Measurements from ENCODE around the gene OR6C76.
"Not testable (repeated sequence)": the region's sequence is repeated elsewhere in the genome, so short reads cannot be mapped to it uniquely, and the experiment has no call there.

OR6C76 gene

GRCh38 chr12:55425954-55426353 is at the start of gene OR6C76:
Gene OR6C76 (plus strand): TSS chr12:55426254. CDS start chr12:55426254, 0 bp downstream.
- DNase-seq: no peak

- DNase-seq: no peak
Measured at GRCh38 chr12:55385891-55386290, 40.2 kb upstream of the OR6C76 start.

- DNase-seq: no peak
Measured at GRCh38 chr12:55392032-55392795, 33.8 kb upstream of the OR6C76 start.

- no peak for DNase-seq
Measured at GRCh38 chr12:55396326-55396725, 29.7 kb upstream of the OR6C76 start.

- no peak for DNase-seq
Measured at GRCh38 chr12:55400229-55400628, 25.8 kb upstream of the OR6C76 start, which contains the start of gene OR6C65. Gene OR6C65 (plus strand): TSS chr12:55400529. CDS start chr12:55400529, 0 bp downstream.

GRCh38 chr12:55407866-55408265 is 18.2 kb upstream of the OR6C76 start:
- DNase-seq: no peak

GRCh38 chr12:55409133-55409532 is 16.9 kb upstream of the OR6C76 start:
- not testable (repeated sequence) for DNase-seq

- DNase-seq: not testable (repeated sequence)
Measured at GRCh38 chr12:55412138-55412537, 13.9 kb upstream of the OR6C76 start.

GRCh38 chr12:55413498-55414388 is 12.3 kb upstream of the OR6C76 start:
- not testable (repeated sequence) for DNase-seq

- DNase-seq: not testable (repeated sequence)
Measured at GRCh38 chr12:55414396-55414823, 11.6 kb upstream of the OR6C76 start.

GRCh38 chr12:55414889-55415288 is 11.2 kb upstream of the OR6C76 start:
- not testable (repeated sequence) for DNase-seq

GRCh38 chr12:55416961-55417360 is 9.1 kb upstream of the OR6C76 start:
- DNase-seq: no peak

GRCh38 chr12:55420307-55420962 is 5.6 kb upstream of the OR6C76 start:
- DNase-seq: no peak

- no peak for DNase-seq
Measured at GRCh38 chr12:55428331-55429243, 2.5 kb downstream of the OR6C76 start.

- not testable (repeated sequence) for DNase-seq
Measured at GRCh38 chr12:55441233-55441632, 15.2 kb downstream of the OR6C76 start.

GRCh38 chr12:55443776-55444175 is 17.7 kb downstream of the OR6C76 start, which contains the start of gene OR6C2:
Gene OR6C2 (plus strand): TSS chr12:55444076. CDS start chr12:55452214, 8,138 bp downstream.
- DNase-seq: no peak

GRCh38 chr12:55445357-55445756 is 19.3 kb downstream of the OR6C76 start:
- DNase-seq: no peak

- no peak for DNase-seq
Measured at GRCh38 chr12:55446326-55446725, 20.3 kb downstream of the OR6C76 start.

GRCh38 chr12:55448825-55449224 is 22.8 kb downstream of the OR6C76 start:
- DNase-seq: no peak

- DNase-seq: not testable (repeated sequence)
Measured at GRCh38 chr12:55464926-55465325, 38.9 kb downstream of the OR6C76 start.

GRCh38 chr12:55467836-55468235 is 41.8 kb downstream of the OR6C76 start:
- no peak for DNase-seq

GRCh38 chr12:55469291-55469690 is 43.2 kb downstream of the OR6C76 start:
- DNase-seq: no peak
